A673 (cell line): ENCODE results near the gene STOML3. TPM values are rescaled to one million over a fixed set of nuclear protein-coding genes. Genes with fewer than 3 reads are reported as not detected.

Experiments
- BruUV-seq: library from RNA; stranded (reverse); fragments of 400-500 nt; replicated peaks from 2 replicates; lab custom pipeline; 2021; lab: Mats Ljungman, UMichigan
- CTCF ChIA-PET: fragments of 300-600 bp; sonication (Branson Sonifier 250); formaldehyde crosslinking; loops from one replicate; lab custom pipeline; 2022; ENCODE audit warnings: antibody characterized with exemption; lab: Charles Lee
- POLR2A ChIA-PET: fragments of 300-600 bp; sonication (Branson Sonifier 250); formaldehyde crosslinking; loops from one replicate; lab custom pipeline; 2022; ENCODE audit warnings: antibody characterized with exemption; ENCODE audit not compliant: low non-redundant PET; lab: Charles Lee
- DNase-seq: peaks from one replicate; pipeline ENCODE4 v3.0.0-alpha.2; 2015; ENCODE audit warnings: low spot score
- H3K27ac ChIP-seq: fragments of 200-600 bp; sonication (generic); 2 replicates; pipeline ENCODE4 v1.5.1; 2016; ENCODE audit warnings: mixed run types, low read depth, mild to moderate bottlenecking, mixed read lengths, antibody characterized with exemption, low read length; ENCODE audit not compliant: poor library complexity, severe bottlenecking
- H3K27me3 ChIP-seq: fragments of 200-600 bp; sonication (generic); replicated peaks from 2 replicates; pipeline ENCODE4 v1.6.1; 2017; ENCODE audit warnings: mixed run types, low read depth, mild to moderate bottlenecking, mixed read lengths, antibody characterized with exemption, low read length; ENCODE audit not compliant: insufficient read depth, poor library complexity
- H3K36me3 ChIP-seq: fragments of 200-600 bp; sonication (generic); 2 replicates; pipeline ENCODE4 v1.6.1; 2016; ENCODE audit warnings: mixed run types, mild to moderate bottlenecking, mixed read lengths, antibody characterized with exemption, low read length; ENCODE audit not compliant: insufficient read depth, poor library complexity, severe bottlenecking
- H3K4me1 ChIP-seq: fragments of 200-600 bp; sonication (generic); 2 replicates; pipeline ENCODE4 v1.6.1; 2017; ENCODE audit warnings: mixed run types, mild to moderate bottlenecking, mixed read lengths, antibody characterized with exemption, low read length; ENCODE audit not compliant: insufficient read depth, poor library complexity, severe bottlenecking
- H3K4me3 ChIP-seq: fragments of 200-600 bp; sonication (generic); 2 replicates; pipeline ENCODE4 v1.5.1; 2016; ENCODE audit warnings: low read depth, mixed run types, mild to moderate bottlenecking, mixed read lengths, low read length; ENCODE audit not compliant: poor library complexity, severe bottlenecking
- H3K9me3 ChIP-seq: fragments of 200-600 bp; sonication (generic); 2 replicates; pipeline ENCODE4 v1.6.1; 2016; ENCODE audit warnings: mixed run types, low read depth, mild to moderate bottlenecking, mixed read lengths, antibody characterized with exemption, low read length; ENCODE audit not compliant: poor library complexity, severe bottlenecking
- EZH2 ChIP-seq: fragments of 200-600 bp; sonication (generic); IDR thresholded peaks from 2 replicates; pipeline ENCODE4 v1.6.1; 2017; ENCODE audit warnings: borderline replicate concordance, low read depth, mild to moderate bottlenecking, mixed read lengths, antibody characterized with exemption, low read length; ENCODE audit not compliant: poor library complexity, severe bottlenecking
- intact Hi-C: fragments of 100-400 bp; cut with micrococcal nuclease; formaldehyde crosslinking; loops from one replicate; pipeline ENCODE4 v1.10.0; 2022; ENCODE audit not compliant: unreplicated experiment
- total RNA-seq: library from RNA; stranded (reverse); gene quantifications from 2 replicates; pipeline ENCODE4 v1.2.3, GENCODE V29; 2021
- TF ChIP-seq, protein P1 (sequence below): fragments of 300-800, 200-600 bp; sonication (generic); conservative IDR thresholded peaks from 2 replicates; pipeline ENCODE4 v1.5.1; 2017; ENCODE audit warnings: low read depth, mild to moderate bottlenecking, antibody characterized with exemption, low read length, moderate library complexity, mixed read lengths

Gene STOML3
- total RNA-seq, 1 experiment from 2014 or later: not detected

DNA sequence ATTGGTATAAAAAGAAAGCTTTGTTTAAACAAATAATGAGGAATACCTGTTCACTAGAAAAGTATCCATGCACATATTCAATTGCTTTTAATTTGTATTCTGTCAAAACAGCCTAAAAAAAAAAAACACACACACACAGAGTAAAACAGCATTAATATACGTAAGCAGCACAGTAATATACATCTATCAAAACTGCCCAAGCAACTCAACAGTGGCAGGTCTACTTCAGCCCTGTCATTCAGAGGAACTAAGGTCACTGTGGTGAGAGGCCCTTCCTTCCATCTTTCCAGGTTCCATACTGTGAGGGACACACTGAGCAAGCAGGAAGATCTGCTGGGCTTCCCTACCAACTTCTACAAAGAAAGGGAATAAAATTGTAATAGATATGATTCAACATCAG lies 43.5 kb upstream of the STOML3 start:
- CTCF ChIA-PET: no interaction called here
- BruUV-seq: no TSS peak
- TF ChIP-seq EZH2: no peak
- TF ChIP-seq, protein P1, sequence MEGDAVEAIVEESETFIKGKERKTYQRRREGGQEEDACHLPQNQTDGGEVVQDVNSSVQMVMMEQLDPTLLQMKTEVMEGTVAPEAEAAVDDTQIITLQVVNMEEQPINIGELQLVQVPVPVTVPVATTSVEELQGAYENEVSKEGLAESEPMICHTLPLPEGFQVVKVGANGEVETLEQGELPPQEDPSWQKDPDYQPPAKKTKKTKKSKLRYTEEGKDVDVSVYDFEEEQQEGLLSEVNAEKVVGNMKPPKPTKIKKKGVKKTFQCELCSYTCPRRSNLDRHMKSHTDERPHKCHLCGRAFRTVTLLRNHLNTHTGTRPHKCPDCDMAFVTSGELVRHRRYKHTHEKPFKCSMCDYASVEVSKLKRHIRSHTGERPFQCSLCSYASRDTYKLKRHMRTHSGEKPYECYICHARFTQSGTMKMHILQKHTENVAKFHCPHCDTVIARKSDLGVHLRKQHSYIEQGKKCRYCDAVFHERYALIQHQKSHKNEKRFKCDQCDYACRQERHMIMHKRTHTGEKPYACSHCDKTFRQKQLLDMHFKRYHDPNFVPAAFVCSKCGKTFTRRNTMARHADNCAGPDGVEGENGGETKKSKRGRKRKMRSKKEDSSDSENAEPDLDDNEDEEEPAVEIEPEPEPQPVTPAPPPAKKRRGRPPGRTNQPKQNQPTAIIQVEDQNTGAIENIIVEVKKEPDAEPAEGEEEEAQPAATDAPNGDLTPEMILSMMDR: no peak
- intact Hi-C loops: loop anchor here (10.0 kb wide), 1 partner anchor 369 kb away; no protein-coding TSS in a partner anchor
- H3K4me1 ChIP-seq: peaks cover 6% of the 10 kb centered on the region
- no peaks in the 10 kb centered on the region for H3K9me3 ChIP-seq
- POLR2A ChIA-PET: no interaction called here
- no peaks in the 10 kb centered on the region for H3K27me3 ChIP-seq
- no peak for DNase-seq
- no peaks in the 10 kb centered on the region for H3K36me3 ChIP-seq
- no peak overlapping the region for H3K27ac ChIP-seq
- H3K4me3 ChIP-seq: no peak overlapping the region

DNA sequence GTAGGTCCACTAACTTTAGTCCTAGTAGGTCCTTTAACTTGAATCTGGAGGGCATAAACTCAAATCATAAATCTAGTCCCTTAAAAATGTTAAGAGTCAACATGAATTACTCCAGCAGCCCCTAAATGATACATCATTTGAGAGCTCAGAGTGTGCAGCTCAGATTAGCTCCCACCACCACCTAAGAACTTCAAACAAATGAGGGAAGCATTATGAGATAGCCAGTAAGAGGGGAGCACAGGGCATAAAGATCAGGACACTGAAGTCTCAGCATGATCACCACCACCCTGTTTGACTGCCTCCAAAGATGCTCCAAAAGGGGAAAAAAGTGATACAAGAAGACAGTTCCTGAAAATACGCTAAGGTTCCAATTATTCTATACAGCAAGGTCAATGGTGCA lies 41.5 kb upstream of the STOML3 start:
- no peak for TF ChIP-seq EZH2
- TF ChIP-seq, protein P1: no peak
- Histone ChIP-seq H3K27me3 (no peaks in the 10 kb centered on the region), H3K9me3 (no peaks in the 10 kb centered on the region), H3K4me1 (peaks cover 6% of the 10 kb centered on the region), H3K27ac (no peak overlapping the region), H3K36me3 (peaks cover 17% of the 10 kb centered on the region), H3K4me3 (no peak overlapping the region)
- intact Hi-C loops: loop anchor here (10.0 kb wide), 1 partner anchor 367 kb away; no protein-coding TSS in a partner anchor
- CTCF ChIA-PET: no interaction called here
- no peak for DNase-seq
- no TSS peak for BruUV-seq
- POLR2A ChIA-PET: no interaction called here

DNA sequence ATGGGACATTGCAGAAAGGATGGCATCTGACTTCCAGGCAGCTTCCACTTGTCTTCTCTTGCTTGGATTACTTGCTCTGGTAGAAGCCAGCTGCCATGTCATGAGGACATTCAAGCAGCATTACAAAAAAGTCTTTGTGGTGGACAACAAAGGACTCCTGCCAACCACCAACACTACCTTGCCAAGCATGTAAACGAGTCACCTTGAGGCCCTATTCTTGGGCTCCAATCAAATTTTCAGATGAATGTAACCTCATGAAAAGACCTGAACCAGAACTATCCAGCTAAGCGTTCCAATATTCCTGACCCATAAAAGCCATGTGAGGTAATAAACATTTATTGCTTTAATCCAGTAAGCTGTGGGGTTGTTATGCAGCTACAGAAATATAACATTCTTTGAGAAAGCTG lies 34.8 kb upstream of the STOML3 start:
- no TSS peak for BruUV-seq
- intact Hi-C loops: no loop called here
- TF ChIP-seq, protein P1: no peak
- TF ChIP-seq EZH2: no peak
- Histone ChIP-seq H3K4me1 (peaks cover 3% of the 10 kb centered on the region), H3K27me3 (no peaks in the 10 kb centered on the region), H3K9me3 (no peaks in the 10 kb centered on the region), H3K4me3 (no peak overlapping the region), H3K27ac (no peak overlapping the region), H3K36me3 (peaks cover 53% of the 10 kb centered on the region)
- ChIA-PET CTCF (no interaction called here), POLR2A (no interaction called here)
- no peak for DNase-seq
